ENCODE data around the gene COL3A1.

DNA sequence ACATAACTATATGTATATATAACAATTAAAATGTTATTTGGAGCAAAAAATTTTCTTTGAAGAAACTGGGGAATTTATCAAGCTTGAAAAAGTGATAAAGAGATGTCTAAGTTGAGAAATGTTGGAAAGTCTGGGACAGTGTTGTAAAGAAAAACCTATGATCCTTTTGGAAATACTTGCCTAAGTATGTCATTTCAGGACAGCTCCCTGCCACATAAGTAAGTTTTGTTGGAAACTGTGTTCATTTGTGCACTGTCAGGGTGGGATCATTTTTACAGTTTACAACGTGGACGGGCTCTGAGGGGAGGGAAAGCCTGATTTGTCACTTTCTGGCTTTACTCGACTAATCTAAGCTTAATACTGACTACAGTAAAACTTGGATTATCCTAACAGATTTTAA is 10.4 kb upstream of the COL3A1 start:
- TF ChIP-seq, protein P1, sequence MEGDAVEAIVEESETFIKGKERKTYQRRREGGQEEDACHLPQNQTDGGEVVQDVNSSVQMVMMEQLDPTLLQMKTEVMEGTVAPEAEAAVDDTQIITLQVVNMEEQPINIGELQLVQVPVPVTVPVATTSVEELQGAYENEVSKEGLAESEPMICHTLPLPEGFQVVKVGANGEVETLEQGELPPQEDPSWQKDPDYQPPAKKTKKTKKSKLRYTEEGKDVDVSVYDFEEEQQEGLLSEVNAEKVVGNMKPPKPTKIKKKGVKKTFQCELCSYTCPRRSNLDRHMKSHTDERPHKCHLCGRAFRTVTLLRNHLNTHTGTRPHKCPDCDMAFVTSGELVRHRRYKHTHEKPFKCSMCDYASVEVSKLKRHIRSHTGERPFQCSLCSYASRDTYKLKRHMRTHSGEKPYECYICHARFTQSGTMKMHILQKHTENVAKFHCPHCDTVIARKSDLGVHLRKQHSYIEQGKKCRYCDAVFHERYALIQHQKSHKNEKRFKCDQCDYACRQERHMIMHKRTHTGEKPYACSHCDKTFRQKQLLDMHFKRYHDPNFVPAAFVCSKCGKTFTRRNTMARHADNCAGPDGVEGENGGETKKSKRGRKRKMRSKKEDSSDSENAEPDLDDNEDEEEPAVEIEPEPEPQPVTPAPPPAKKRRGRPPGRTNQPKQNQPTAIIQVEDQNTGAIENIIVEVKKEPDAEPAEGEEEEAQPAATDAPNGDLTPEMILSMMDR (IDR thresholded peaks at IDR 0.05; ENCODE audit: insufficient read depth, low read length, poor library complexity, severe bottlenecking) = no peak
- no peak for TF ChIP-seq EZH2phosphoT487 (conservative IDR thresholded peaks at IDR 0.05; ENCODE audit: low read length)

Measured in SU-DHL-6 (cell line).